Caco-2 (cell line): ENCODE data around the gene IDS. TPM values are rescaled to one million over a fixed set of nuclear protein-coding genes. Genes with fewer than 3 reads are reported as not detected.
A peak's percentile ranks its signal among the peaks of the same experiment; 100 is the strongest.

Experiments
- BruUV-seq: library from RNA; stranded (reverse); fragments of 400-500 nt; replicated peaks from 2 replicates; lab custom pipeline; 2021; lab: Mats Ljungman, UMichigan
- CTCF ChIA-PET: fragments of 300-600 bp; sonication (Branson Sonifier 250); formaldehyde crosslinking; loops from one replicate; lab custom pipeline; 2022; ENCODE audit warnings: antibody characterized with exemption; lab: Charles Lee
- POLR2A ChIA-PET: fragments of 300-600 bp; sonication (Branson Sonifier 250); formaldehyde crosslinking; loops from one replicate; lab custom pipeline; 2022; ENCODE audit warnings: antibody characterized with exemption; lab: Charles Lee
- DNase-seq, 2 experiments: peaks; one replicate each; pipeline versions ENCODE4 v3.0.0 to v3.0.0-alpha.2; 2020 to 2022
- H3K27me3 ChIP-seq: replicated peaks from 2 replicates; pipeline ENCODE4 v1.6.0; 2011; ENCODE audit warnings: low read length; ENCODE audit not compliant: control insufficient read depth, insufficient read depth
- H3K36me3 ChIP-seq: 2 replicates; pipeline ENCODE4 v1.5.1; 2011; ENCODE audit warnings: low read length; ENCODE audit not compliant: control insufficient read depth, insufficient read depth
- H3K4me1 ChIP-seq: fragments of 250-450 bp; sonication (Bioruptor Pico); 2 replicates; pipeline ENCODE4 v1.5.1; 2020; ENCODE audit warnings: mild to moderate bottlenecking
- H3K4me3 ChIP-seq: 2 replicates; pipeline ENCODE4 v1.5.1; 2011; ENCODE audit warnings: low read depth, mild to moderate bottlenecking, control low read depth, low read length
- H3K9me3 ChIP-seq: fragments of 250-450 bp; sonication (Bioruptor Pico); 2 replicates; pipeline ENCODE4 v1.5.1; 2020; ENCODE audit warnings: mild to moderate bottlenecking, moderate library complexity
- H3K27ac Mint-ChIP-seq: one replicate; pipeline ENCODE4 v1.8.0; 2022; ENCODE audit warnings: mixed read lengths; ENCODE audit not compliant: unreplicated experiment
- H3K27me3 Mint-ChIP-seq: one replicate; pipeline ENCODE4 v1.8.0; 2022; ENCODE audit warnings: mixed read lengths; ENCODE audit not compliant: insufficient read depth, unreplicated experiment
- H3K36me3 Mint-ChIP-seq: one replicate; pipeline ENCODE4 v1.8.0; 2022; ENCODE audit warnings: mild to moderate bottlenecking, mixed read lengths; ENCODE audit not compliant: insufficient read depth, unreplicated experiment
- H3K4me1 Mint-ChIP-seq: one replicate; pipeline ENCODE4 v1.8.0; 2022; ENCODE audit warnings: low read depth, mixed read lengths; ENCODE audit not compliant: unreplicated experiment
- H3K4me3 Mint-ChIP-seq: one replicate; pipeline ENCODE4 v1.8.0; 2022; ENCODE audit warnings: mild to moderate bottlenecking, moderate library complexity, mixed read lengths; ENCODE audit not compliant: unreplicated experiment
- H3K9me3 Mint-ChIP-seq: one replicate; pipeline ENCODE4 v1.8.0; 2022; ENCODE audit warnings: mixed read lengths; ENCODE audit not compliant: unreplicated experiment
- CTCF ChIP-seq, 2 experiments: fragments of 200-600 bp in 1 of 2; IDR thresholded peaks; 1 replicate in 1 of 2; 2 replicates in 1 of 2; pipeline versions ENCODE4 v1.5.1 to v1.8.0; 2011 to 2022; ENCODE audit warnings: antibody characterized with exemption in 1 of 2, control low read depth in 1 of 2, inconsistent platforms in 1 of 2, low read depth in 1 of 2, low read length in 1 of 2, mild to moderate bottlenecking in 1 of 2, moderate library complexity in 1 of 2; ENCODE audit not compliant: insufficient read depth in 1 of 2, severe bottlenecking in 1 of 2, unreplicated experiment in 1 of 2
- intact Hi-C: fragments of 100-400 bp; cut with micrococcal nuclease; formaldehyde crosslinking; loops from one replicate; pipeline ENCODE4 v1.10.0; 2022; ENCODE audit not compliant: unreplicated experiment
- total RNA-seq: library from RNA; stranded (reverse); gene quantifications from 2 replicates; pipeline ENCODE4 v1.2.3, GENCODE V29; 2022

The IDS gene
- total RNA-seq, 1 experiment from 2014 or later, result 35.1 TPM

GRCh38 chrX:149471397-149471796 is 33.7 kb downstream of the IDS start:
- H3K27me3 ChIP-seq, result no peaks in the 10 kb centered on the region
- no peaks in the 10 kb centered on the region for H3K4me1 Mint-ChIP-seq
- H3K36me3 ChIP-seq, result no peaks in the 10 kb centered on the region
- no peaks in the 10 kb centered on the region for H3K4me1 ChIP-seq
- no peak for DNase-seq
- H3K27me3 Mint-ChIP-seq, result no peaks in the 10 kb centered on the region
- no peak overlapping the region for H3K27ac Mint-ChIP-seq
- no peak for TF ChIP-seq CTCF (IDR thresholded peaks at IDR 0.05; ENCODE audit: insufficient read depth in 1 of 2, low read depth in 1 of 2, low read length in 1 of 2, severe bottlenecking in 1 of 2, unreplicated experiment in 1 of 2)
- H3K9me3 ChIP-seq, result no peaks in the 10 kb centered on the region
- no peaks in the 10 kb centered on the region for H3K36me3 Mint-ChIP-seq
- intact Hi-C loops, result loop anchor here (1.0 to 10.0 kb wide), 3 partner anchors 165 to 787 kb away; no protein-coding TSS in a partner anchor
- POLR2A ChIA-PET, result no interaction called here
- BruUV-seq, result no TSS peak
- no peaks in the 10 kb centered on the region for H3K9me3 Mint-ChIP-seq
- no peak overlapping the region for H3K4me3 Mint-ChIP-seq
- CTCF ChIA-PET, result interaction anchor here (1.0 to 1.2 kb wide), 2 partner anchors 69 to 165 kb away, joined by 5 to 6 read pairs; partner anchors contain the start of gene EOLA1
- no peak overlapping the region for H3K4me3 ChIP-seq

GRCh38 chrX:149470955-149471354 is 34.2 kb downstream of the IDS start:
- Mint-ChIP-seq H3K9me3 (no peaks in the 10 kb centered on the region), H3K4me3 (no peak overlapping the region), H3K36me3 (no peaks in the 10 kb centered on the region), H3K27me3 (peaks cover under 1% of the 10 kb centered on the region), H3K4me1 (no peaks in the 10 kb centered on the region), H3K27ac (no peak overlapping the region)
- ChIA-PET POLR2A (no interaction called here), CTCF (interaction anchor here (0.6 to 1.2 kb wide), 4 partner anchors 70 to 378 kb away, joined by 3 to 6 read pairs (median 4); partner anchors contain the start of gene EOLA1)
- DNase-seq, result peak; percentile 65 to 77
- TF ChIP-seq CTCF (IDR thresholded peaks at IDR 0.05; ENCODE audit: insufficient read depth in 1 of 2, low read depth in 1 of 2, low read length in 1 of 2, severe bottlenecking in 1 of 2, unreplicated experiment in 1 of 2), result peak; percentile 62 to 73
- intact Hi-C loops, result loop anchor here (1.0 to 10.0 kb wide), 3 partner anchors 165 to 786 kb away; no protein-coding TSS in a partner anchor
- BruUV-seq, result no TSS peak
- Histone ChIP-seq H3K4me3 (no peak overlapping the region), H3K9me3 (no peaks in the 10 kb centered on the region), H3K27me3 (no peaks in the 10 kb centered on the region), H3K36me3 (no peaks in the 10 kb centered on the region), H3K4me1 (no peaks in the 10 kb centered on the region)

GRCh38 chrX:149469406-149469805 is 35.7 kb downstream of the IDS start:
- no peaks in the 10 kb centered on the region for H3K36me3 Mint-ChIP-seq
- intact Hi-C loops, result no loop called here
- ChIA-PET POLR2A (no interaction called here), CTCF (interaction anchor here (0.7 kb wide), 1 partner anchor 15 kb away, joined by 3 read pairs; no protein-coding TSS in a partner anchor)
- H3K4me3 ChIP-seq, result no peak overlapping the region
- no peaks in the 10 kb centered on the region for H3K4me1 ChIP-seq
- no TSS peak for BruUV-seq
- H3K4me3 Mint-ChIP-seq, result no peak overlapping the region
- no peak for DNase-seq
- no peak for TF ChIP-seq CTCF (IDR thresholded peaks at IDR 0.05; ENCODE audit: insufficient read depth in 1 of 2, low read depth in 1 of 2, low read length in 1 of 2, severe bottlenecking in 1 of 2, unreplicated experiment in 1 of 2)
- no peaks in the 10 kb centered on the region for H3K4me1 Mint-ChIP-seq
- H3K9me3 Mint-ChIP-seq, result no peaks in the 10 kb centered on the region
- H3K27ac Mint-ChIP-seq, result no peak overlapping the region
- peaks cover 2% of the 10 kb centered on the region for H3K27me3 Mint-ChIP-seq
- H3K27me3 ChIP-seq, result no peaks in the 10 kb centered on the region
- H3K9me3 ChIP-seq, result no peaks in the 10 kb centered on the region
- no peaks in the 10 kb centered on the region for H3K36me3 ChIP-seq
